CD4-positive, alpha-beta T cell treated with Interleukin-15 for 4 hours (primary cell): ENCODE measurements around the gene WDR82.

Experiments
- DNase-seq: peaks from one replicate; pipeline ENCODE4 v3.0.0-alpha.2; 2020; ENCODE audit warnings: low spot score

Gene WDR82

DNA sequence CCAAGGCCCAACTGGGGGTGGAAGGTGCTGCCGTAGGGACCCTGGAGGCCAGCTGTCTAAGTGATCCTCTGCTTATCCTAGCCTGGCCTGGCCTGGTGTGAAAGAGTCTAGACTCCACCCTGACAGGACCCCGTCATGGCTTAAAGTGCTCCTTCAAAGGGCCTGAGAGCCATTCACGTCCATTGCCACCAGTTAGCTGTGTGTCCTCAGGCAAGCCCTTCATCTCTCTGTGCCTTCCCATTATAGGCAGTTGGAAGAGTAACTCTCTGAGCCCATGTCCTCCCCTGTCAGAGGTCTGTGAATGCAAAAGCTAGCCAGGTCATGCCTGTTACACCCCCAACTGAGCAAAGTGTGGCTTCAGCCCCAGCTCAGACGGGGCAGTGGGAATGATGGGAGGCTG lies 28.5 kb upstream of the WDR82 start:
- no peak for DNase-seq

GRCh38 chr3:52305926-52306325 lies 27.5 kb upstream of the WDR82 start:
- no peak for DNase-seq

- no peak for DNase-seq
Observed at GRCh38 chr3:52303811-52304210, 25.4 kb upstream of the WDR82 start.

DNA sequence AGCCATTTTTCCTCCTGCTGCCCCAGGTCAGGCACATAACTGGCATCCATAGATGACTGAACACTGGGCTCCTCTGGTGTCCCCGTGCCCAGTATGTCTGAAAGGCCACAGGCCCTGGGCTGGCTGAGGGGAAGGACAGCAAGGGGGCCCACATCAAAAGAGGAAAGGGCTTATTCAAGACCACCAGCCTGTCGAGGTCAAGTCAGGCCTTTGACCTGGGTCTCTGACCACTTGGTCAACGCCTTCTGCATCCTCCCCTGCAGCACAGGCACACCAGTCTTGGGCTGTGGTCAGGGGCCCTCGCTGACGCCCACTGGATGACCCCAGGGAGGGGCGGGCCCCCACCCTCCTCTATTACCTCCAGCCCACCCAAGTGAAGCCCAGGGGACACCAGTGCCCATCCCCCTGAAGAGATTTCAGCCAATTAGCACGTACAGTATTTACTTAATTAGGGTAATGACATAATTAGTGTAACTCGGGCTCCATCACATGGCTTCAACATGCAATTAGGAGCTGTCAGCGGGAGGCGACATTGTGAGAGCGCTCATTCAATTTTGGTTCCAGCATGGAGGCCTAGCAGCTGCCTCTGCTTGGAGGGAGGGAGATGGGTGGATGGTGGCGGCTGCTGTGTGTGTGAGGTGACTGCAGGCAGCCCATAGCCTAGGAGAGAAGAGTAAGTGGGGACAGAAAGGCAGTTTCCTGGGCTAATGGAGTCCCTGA lies 24.1 kb upstream of the WDR82 start:
- no peak for DNase-seq

GRCh38 chr3:52299879-52300611 lies 21.6 kb upstream of the WDR82 start:
- DNase-seq = no peak

DNA sequence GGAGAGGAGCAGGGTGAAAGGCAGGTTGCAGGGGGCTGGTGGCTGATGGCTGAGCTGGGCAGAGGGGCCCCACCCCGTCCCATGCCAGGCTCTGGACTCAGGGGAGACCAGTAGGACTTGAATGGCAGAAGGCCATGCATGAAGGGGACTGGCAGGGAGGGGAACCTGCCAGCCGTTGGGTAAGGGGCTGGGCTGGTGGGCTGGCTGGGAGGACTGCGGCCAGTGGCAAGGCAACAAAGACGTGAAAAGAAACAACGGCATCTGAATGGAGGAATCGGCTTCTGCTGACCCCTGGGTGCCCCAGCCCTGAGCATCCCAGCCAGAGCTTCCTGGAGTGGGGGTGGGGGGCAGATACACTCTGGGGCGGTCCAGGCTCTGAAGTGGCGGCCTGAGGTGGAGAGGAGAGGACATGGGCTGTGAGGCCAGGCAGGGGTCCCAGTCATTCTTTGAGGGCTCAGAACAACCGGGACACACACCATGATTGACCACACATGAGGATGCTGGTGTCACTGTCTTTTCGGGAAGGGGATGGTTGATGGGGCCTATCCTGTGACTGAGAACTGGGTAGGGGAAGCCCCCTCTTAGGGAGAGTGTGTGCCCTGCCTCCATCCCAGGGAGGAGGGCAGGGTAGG lies 20.9 kb upstream of the WDR82 start:
- DNase-seq = no peak

DNA sequence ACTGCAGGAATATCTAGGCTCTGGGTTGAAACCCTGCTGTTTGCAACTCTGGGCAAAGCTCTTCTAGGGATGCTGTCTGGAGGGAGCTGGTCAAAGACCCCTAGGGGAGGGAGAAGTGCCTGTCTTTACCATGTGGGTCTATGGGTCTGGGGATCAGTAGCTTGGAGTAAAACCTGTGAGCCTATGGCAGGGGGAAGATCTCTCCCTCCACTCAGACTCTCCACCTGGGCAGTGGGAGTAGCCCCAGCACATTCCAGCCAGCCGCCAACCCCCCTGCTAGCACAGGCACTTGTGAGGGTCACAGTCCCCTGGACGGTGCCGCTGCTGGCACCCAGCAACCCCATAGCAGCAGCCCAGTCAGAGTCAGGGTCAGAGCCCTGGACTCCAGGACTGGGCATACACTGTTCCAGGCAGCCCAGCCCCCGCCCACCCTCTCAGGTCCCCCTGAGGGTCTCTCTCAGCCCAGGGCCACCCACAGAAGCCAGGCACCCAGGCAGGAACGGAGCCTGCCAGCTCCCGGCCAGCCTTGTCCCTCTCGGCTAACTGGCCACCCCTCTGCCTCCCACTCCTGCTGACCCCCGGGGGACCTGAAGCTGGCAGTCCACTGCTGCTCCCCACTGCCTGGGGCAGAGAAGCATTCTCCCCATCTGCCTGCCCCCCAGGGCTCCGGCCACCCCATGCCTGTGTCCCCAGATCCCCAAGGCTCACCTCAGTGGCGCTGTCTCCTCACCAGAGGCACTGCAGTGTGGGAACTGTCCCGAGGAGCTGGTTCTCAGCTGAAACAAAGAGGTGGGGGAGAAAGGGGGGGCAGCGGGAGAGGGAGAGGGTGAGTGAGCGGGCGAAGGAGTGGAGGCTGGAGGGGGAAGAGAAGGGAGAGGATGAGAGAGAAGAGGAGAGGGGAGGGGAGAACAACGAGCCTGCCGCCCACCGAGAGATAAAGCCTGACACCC lies 20.0 kb upstream of the WDR82 start:
- no peak for DNase-seq

DNA sequence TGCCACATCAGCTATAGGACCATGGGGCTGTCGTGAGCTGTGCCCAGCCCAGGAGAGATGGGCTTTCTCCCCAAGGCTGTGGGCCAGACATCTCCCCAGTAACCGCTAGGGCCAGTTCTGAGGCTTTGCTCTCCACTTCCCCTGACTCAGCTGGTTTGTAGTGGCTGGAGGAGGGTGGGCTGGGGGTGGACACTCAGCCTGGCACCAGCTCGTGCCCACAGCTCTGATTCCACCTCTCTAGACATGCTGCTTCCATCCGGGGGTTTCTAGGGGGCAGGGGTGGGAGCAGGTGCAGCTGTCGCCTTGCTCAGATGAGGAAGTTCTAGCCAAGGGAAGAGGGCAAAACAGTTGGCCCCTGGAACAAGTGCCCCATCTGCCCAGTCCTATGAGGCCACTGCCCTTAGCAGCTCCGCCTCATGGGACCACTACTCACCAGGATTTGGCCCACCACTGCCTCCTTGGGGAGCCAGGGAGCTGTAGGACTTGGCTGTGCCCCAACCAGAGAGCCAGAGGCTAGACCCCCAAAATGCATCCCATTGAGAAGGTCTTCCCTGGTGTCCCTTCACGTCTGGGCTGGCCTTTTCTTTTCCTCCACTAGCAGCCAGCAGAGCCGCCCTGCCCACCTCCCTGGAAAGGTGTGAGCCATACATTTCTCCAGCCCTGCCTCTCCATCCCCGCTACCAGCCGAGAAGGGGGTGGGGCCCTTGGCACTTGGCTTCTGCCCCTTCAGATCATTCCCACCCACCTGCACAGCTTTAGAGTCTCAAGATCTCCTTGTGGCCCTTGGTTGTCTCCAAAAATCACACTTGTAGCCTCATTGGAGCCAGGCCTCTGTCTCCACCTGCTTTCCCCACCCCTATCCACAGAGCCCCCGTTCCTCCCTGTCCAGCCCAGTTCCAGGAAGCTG lies 19.0 kb upstream of the WDR82 start:
- no peak for DNase-seq

- DNase-seq = no peak
Observed at GRCh38 chr3:52295671-52296208, 17.3 kb upstream of the WDR82 start.

GRCh38 chr3:52294320-52295150 lies 16.1 kb upstream of the WDR82 start:
- DNase-seq = no peak

DNA sequence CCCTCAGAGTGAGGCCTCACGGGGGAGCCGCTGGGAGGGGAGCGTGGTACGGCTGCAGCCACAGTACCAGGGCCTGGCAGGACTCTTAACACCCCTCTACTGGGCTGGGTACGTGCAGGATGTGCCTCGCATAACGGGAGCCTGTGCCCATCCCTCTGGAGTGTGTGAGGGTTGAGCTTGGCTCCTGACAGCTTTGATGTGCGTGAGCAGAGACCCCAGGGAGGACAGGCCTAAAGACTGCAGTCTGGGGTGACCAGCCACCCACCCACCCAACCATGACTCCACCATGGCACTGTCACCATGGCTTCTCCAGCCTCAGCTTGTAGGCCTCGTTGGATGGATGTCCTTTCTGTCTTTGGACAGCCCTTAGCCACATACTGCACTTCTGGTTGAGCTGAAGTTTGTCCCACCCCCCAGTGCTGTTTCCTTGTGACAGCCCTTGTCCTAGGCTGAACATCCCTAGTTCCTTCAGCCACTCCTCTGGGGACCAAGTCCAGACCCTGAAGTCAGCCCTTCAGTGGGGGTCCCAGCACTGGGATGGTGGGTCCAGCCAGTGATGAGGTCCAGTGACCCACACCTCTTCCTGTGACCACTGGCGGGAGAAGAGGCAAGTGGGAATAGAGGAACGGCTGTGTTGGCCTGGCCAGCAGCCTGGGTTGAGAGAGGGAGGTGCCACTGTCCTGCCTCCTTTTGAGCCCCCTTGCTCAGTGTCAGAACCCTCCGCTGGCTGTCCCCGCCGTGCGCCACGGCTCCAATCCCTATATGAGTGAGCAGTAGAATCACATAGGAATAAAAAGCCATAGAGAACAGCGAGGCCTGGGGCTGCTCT lies 15.3 kb upstream of the WDR82 start:
- no peak for DNase-seq

DNA sequence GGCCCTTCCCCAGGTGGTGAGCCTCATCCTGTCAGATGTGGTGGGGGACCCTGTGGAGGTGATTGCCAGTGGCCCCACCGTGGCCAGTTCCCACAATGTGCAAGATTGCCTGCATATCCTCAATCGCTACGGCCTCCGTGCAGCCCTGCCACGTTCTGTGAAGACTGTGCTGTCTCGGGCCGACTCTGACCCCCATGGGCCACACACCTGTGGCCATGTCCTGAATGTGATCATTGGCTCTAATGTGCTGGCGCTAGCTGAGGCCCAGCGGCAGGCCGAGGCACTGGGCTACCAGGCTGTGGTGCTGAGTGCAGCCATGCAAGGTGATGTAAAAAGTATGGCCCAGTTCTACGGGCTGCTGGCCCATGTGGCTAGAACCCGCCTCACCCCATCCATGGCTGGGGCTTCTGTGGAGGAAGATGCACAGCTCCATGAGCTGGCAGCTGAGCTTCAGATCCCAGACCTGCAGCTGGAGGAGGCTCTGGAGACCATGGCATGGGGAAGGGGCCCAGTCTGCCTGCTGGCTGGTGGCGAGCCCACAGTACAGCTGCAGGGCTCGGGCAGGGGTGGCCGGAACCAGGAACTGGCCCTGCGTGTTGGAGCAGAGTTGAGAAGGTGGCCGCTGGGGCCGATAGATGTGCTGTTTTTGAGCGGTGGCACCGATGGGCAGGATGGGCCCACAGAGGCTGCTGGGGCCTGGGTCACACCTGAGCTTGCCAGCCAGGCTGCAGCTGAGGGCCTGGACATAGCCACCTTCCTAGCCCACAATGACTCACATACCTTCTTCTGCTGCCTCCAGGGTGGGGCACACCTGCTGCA lies 14.0 kb upstream of the WDR82 start:
- DNase-seq = no peak

- peak; percentile 54 for DNase-seq
Observed at GRCh38 chr3:52291508-52292181, 13.2 kb upstream of the WDR82 start.

DNA sequence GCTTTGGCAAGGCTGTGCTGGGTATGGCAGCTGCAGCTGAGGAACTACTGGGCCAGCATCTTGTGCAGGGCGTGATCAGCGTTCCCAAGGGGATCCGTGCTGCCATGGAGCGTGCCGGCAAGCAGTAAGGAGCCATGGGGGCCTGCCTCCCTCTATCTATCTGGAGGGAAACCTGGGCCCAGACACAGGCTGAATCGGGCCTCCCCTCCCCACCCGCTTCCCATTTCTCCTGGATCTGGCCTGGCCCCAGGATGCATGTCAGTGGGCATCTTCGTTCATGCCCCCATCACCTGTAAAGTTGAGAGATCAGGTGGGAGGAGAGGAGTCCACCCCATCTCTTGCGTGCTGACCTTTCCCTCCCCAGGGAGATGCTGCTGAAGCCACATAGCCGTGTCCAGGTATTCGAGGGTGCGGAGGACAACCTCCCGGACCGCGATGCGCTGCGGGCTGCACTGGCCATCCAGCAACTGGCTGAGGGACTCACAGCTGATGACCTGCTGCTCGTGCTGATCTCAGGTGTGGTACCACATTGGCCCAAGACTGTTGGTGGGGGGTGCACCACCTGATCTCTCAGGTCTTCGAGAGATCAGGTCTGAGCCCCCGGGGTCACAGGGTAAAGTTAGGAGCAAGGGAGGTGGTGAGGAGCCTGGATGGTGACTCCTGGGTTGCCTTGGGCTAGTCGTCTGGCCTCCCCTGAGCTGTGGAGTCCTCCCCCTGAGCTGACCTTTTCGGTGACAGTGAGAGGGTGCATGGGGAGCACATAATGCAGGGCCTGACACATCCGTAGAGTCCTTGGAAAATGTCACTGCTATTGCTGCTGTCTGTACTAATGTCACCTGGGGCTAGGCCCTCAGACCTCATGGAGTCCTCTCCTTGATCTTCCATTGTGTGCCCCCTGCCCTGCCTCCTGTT lies 12.4 kb upstream of the WDR82 start:
- DNase-seq = no peak

GRCh38 chr3:52289747-52290595 lies 11.5 kb upstream of the WDR82 start:
- no peak for DNase-seq
